GM21825 (cell line): ENCODE measurements around the gene TAF4.
"Not testable (repeated sequence)": the region's sequence is repeated elsewhere in the genome, so short reads cannot be mapped to it uniquely, and the experiment has no call there.

Experiments used
- ATAC-seq: cut with Tn5 transposase; IDR thresholded peaks from one replicate; pipeline ENCODE4 v1.9.1; 2021; ENCODE audit warnings: mild to moderate bottlenecking, moderate library complexity; ENCODE audit not compliant: unreplicated experiment

The TAF4 gene

DNA sequence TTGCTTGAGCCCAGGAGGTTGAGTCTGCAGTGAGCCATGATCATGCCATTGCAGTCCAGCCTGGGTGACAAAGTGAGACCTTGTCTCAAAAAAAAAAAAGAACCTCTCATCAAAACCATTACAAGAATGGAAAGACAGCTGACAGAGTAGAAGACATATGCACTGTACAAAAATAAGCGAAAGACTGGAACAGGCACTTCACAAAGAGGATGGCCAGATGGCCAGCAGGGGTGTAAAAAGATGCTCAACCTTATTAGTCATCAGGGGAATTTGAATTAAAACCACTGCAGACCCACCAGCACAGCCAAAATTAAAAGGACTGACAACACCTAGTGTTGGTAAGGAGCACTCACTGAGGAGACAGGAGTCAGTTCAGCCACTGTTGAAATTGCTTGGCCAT lies 13.5 kb upstream of the TAF4 start:
- no peak for ATAC-seq

DNA sequence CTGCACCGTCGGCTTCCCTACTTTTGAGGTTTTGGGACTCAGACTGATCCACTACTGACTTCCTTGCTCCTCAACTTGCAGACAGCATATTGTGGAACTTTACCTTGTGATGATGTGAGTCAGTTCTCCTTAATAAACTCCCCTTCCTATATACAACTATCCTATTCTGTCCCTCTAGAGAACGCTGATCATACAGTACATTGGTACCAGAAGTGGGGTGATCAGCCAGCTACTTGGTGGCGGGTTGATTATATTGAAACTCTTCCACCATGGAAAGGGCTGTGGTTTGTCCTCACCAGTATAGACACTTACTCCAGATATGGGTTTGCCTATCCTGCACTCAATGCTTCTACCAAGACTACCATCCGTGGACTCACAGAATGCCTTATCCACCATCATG lies 7.6 kb upstream of the TAF4 start:
- no peak for ATAC-seq

DNA sequence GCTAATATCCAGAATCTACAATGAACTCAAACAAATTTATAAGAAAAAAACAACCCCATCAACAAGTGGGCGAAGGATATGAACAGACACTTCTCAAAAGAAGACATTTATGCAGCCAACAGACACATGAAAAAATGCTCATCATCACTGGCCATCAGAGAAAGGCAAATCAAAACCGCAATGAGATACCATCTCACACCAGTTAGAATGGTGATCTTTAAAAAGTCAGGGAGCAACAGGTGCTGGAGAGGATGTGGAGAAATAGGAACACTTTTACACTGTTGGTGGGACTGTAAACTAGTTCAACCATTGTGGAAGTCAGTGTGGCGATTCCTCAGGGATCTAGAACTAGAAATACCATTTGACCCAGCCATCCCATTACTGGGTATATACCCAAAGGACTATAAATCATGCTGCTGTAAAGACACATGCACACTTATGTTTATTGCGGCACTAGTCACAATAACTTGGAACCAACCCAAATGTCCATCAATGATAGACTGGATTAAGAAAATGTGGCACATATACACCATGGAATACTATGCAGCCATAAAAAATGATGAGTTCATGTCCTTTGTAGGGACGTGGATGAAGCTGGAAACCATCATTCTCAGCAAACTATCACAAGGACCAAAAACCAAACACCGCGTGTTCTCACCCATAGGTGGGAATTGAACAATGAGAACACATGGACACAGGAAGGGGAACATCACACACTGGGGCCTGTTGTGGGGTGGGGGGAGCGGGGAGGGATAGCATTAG lies 6.2 kb upstream of the TAF4 start:
- not testable (repeated sequence) for ATAC-seq

DNA sequence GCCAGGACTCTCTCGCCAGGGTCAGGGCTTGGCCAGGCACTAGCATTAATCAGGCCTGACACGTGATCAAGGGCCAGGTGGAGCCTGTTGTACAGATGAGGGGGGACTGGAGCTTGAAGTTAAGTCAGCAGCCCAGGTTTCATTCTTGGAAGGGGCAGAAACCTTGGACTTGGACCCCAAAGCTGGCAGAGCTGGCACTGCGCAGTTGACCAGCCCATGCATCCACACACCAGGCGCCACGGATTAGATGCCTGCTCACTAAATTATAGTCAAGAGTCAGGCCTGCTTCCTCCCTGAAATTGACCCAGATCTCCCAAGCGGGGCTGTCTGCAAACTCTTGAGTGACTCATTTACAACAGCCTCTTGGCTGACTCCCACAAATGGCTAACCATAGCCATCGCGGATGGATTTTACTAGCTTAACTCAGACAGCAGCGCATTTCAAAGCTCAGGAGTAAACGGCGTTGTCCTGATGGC lies 4.1 kb upstream of the TAF4 start:
- ATAC-seq, result no peak

DNA sequence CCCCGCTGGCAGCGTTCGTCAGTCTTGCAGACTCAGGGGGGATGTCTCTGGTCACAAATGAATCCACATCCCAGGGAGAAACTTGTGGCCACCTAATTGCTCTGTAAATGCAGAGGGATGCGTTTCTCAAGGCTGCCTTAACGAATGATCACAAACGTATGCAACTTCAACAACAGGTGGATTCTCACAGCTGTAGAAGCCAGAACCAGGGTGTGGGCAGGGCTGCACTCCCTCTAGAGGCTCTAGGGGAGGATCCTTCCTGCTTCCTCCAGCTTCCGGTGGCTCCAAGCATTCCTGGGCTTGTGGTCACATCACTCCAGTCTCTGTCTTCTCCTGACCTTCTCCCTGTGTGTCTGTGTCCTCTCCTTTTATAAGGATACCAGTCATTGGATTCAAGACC lies 3.3 kb upstream of the TAF4 start:
- no peak for ATAC-seq

DNA sequence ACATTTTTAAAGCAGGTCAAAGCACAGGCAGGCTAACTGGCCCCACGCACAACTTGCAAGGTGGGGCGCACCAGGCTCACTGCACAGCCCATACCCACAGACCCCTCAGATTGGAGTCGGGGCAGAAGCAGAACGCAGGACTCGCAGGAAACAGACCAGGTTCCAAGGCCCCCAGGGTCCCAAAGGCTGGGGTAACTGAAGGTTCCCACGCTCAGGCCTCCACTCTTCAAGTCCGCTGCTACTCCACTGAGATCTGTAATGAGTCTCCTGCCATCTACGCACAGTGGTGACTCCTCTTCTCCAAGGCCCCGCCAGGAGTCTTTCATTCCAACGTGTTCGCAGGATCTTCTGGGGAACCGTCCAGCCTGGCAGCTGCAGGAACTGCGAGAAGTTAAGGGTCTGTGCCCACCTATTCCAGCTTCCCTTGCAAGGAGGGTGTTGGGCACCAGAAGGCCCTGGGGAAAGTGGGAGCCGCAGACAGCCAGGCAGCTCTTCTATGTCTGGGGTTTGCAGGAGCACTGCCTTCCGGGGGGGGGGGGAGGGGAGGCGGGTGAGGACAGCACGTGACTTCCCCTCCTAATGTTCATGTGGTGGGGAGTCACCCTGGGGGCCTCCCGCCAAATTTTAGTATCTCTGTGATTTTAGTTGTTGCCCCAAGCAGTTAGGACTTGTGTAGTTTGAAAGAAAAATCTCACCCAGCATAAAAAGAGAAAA lies 2.0 kb upstream of the TAF4 start:
- ATAC-seq, result no peak

DNA sequence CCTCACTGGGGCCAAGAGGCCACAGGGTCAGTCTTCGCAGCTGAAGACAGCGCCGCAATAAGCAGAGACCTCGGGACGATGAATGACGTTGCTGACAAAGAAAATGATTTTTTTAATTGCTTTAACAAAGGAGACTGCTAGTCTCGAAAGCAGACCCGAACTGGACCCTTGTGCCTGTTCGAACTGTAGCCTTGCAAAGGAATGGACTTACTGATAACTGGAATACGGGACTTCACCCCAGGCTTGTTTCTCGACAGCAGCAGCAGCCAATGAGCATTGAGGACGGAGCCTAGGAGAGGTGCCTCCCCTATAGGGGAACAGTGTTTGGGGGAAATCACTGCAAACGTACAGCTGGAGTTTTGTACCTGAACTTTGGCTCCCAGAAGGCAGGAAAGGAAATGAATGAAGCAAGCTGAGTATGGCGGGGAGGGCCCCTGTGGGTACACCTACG lies 1.3 kb upstream of the TAF4 start:
- no peak for ATAC-seq

DNA sequence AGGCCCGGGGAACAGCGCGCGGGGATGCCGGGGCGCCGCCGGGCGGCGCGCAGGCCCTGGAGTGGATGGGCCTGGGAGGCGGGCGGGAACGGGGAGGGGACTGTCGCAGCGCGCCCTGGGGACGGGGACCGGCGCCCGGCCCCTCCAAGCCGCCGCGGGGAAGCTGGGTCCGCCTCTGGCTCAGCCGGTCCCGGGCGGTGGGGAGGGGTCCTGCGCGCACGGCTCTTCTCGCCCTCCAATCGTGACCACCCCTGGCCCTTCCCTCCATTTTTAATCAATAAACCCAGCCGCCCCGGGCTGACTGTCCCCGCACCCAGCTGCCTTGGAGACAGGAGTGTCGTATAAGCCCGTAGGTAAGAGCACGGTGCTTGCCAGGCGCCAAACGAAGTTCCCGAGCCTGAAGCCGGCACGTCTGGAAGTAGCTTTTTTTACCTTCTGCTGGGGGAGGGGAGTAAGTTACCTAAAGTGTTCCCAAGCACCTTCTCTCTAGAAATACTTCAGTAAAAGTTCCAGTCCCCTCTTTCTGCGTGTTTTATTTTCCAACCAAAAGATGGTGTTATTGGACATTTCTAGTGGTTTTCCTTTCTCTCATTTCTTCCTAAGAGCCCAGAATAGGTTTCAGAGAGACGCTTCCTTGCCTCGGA lies 780 bp upstream of the TAF4 start:
- ATAC-seq, result peak; percentile 30

DNA sequence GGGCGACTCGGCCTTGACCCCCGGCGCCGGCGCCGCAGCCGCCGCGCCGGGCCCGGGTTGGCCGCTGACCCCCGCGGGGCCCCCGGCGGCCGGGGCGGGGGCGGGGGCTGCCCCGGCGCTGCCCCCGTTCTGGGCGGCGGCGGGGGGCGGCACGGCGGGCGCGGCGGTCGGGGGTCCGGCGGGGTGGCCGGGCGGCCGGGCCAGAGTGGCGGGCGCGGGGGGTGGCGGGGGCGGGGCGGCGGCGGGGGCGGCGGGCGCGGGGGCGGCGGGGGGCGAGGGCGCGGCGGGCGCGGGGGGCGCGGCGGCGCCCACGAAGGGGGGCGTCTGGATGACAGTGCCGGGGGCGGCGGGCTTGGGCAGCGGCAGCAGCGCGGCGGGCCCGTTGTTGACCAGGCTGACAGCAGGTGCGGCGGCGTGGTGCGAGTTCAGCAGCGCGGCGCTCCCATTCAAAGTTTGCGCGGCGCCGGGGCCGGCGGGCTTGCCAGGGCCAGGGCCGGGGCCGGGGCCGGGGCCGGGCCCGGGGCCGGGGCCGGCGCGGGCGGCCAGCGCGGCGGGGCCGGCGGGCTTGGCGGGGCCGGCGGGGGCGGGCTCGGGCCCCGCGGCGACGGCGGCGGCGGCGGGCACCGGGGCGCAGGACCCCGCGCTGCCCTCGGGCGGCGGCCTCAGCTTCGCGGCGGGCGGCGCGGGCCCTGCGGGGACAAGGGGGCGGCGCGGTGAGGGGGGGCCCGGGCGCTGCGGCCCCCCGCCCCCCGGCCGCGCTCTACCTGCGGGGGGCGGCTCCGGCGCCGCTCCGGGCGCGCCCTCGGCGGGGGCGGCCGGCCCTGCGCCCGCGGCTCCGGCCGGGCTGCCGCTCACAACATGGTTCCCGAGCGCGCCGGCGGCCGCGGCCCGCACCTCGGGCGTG lies 659 bp downstream of the TAF4 start:
- peak; percentile 24 for ATAC-seq

DNA sequence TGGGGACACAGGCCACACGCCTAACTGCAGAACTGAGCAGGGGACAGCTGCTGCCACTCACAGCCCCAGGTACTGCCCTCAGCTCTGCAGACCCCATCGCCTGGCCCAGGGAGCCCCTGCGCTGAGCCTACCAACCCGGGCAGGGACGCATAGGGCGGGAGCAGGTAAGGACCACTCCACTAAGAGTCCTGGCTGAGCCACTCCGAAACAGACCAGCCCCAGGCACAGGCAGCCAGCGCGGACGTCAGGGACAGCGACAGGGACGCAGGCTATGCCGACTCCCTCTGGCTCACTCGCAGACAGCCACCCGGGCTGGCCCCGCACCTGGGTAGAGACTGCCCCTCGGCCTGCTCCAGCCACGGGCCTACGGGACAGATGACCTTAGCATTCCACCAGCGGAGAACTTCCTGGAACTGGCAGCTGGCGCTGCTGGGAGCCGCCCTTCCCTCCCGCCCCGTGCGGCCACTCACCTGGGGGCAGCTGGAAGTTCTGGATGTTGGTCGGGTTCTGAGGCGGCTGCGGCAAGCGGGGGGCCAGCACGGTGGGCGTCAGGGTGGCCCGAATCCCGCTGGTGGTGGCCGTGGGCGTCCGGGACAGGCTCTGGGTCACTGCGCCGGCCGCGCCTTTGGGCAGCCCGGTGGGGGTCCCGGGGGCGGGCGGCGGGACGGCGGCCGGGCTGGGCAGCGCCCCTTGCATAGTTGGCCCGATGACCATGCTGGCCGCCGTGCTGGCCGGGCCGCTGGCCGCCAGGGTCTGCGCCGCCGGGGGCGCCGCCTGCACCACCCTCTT lies 1.5 kb downstream of the TAF4 start:
- ATAC-seq, result no peak

DNA sequence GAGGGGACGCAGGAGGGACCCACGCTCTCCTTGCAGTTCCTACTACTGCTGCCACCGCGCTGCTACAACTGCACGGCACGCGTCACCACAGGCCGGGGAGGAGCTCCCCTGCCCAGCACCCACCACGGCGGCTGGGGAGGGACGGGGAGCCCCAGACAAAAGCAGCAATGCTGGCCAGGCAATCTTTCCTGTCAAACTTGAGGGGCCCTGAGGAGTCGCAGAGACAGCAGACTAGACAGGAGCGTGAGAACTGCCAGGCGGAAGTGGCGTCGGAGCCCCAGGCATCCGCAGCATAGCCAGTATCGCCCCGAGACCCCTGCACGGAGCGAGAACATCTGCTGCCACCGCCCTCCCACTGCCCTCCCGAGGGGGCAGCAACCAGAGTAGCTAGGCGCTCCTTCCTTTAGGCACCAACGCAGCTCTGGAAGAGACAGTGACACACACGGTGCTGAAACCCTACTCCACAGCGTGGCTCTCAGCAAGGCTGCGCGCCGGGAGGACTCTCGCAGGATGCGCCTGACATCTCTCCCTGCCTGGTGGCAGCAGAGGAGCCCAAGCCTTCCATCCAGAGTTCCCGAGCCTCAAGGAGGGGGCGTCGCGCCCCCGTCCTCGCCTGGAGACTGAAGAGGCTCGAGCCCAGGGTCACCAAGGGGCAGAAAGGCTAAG lies 2.2 kb downstream of the TAF4 start:
- no peak for ATAC-seq

DNA sequence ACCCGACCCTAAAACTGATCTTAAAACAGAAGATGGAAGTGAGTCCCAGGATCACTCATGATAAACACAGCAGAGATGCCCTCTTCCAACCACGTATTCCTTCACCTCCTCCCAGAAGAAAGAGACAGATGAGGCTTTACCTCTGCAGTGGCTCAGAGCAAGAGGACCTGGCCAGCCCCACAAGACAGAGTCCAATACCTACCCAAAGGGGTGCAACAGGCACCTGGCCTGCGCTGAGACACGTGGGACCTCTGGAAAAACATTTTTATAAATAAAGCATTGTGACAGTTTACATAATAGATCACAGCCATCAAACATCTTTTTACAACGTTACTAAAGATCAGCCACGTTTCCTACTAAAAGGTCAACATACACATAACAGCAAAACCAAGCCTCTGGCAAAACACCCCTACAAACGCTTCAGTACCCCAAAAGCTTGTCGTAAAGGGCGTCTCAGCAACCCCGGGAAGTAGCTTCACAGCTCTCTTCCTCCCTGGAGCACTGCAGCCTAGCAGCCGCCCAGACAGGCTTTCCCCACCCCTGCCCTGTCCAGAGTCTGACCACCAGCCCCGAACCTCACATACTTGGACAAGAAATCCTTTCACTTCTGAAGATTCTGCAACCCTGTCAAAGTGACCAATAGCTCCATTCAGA lies 2.9 kb downstream of the TAF4 start:
- no peak for ATAC-seq

DNA sequence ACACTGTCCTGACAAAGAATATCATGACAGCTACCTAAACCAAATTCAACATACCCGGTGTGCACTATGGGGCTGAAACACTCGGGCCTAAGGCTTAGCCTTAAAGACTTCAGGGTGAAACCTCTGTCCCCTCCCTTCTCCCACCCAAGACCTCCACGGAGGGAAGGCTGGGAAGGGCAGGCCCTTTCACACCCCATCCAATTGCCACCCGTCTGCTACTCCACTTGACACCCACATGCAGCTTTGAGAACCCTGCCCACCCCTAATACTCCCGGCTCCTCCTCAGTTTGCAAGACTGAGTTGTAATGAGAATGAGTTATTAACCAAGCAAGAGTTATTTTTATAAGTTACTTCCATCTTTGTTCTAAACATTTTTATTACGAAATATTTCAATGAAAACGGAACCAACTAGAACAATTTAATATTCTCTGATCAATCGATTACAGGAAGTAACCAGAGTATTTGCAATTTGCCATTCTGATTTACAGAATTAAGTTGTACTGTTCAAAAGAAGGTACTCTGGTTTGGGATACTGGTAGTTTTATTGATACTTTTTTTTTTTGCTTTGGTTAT lies 3.7 kb downstream of the TAF4 start:
- no peak for ATAC-seq

DNA sequence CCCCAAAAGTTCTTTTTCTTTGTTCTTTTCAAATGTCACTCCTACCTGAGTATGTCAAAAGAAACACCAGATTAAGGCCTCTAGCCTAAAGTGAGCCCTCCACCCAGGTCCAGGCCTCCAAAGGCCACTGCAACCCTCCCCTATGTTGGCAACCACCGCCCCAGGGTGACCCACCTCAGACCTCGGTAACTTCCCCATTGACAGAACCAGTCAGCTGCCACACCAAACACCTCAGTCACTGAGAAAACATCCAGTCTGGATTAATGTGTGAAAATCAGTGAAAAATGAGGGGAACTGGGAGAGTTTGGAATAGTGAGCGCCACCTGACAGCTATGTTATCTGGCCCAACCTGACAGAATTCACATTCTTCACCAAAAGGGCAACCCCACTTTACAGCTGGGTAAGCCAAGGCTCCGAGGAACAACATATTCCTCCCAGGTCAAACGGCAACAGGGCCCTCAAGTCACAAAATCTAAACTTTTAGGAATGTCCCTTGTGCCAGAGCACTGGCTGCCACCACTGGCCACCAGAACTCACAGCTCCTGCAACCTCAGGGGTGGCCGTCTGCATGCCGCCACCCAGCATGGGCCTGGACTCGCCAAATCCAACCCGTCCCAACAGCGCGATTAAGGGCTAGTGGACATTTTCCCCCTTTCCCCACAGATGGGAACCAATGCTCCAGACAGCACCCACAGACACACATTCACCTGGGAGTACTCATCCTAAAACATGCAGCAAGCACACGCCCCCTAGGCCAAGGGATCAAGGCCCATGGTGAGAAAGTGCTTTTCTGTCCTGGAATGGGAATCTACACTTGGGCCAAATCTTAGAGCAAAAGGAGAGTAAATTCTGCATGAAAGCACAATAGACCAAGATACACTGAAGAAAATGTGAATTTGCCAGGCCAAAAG lies 4.8 kb downstream of the TAF4 start:
- no peak for ATAC-seq

DNA sequence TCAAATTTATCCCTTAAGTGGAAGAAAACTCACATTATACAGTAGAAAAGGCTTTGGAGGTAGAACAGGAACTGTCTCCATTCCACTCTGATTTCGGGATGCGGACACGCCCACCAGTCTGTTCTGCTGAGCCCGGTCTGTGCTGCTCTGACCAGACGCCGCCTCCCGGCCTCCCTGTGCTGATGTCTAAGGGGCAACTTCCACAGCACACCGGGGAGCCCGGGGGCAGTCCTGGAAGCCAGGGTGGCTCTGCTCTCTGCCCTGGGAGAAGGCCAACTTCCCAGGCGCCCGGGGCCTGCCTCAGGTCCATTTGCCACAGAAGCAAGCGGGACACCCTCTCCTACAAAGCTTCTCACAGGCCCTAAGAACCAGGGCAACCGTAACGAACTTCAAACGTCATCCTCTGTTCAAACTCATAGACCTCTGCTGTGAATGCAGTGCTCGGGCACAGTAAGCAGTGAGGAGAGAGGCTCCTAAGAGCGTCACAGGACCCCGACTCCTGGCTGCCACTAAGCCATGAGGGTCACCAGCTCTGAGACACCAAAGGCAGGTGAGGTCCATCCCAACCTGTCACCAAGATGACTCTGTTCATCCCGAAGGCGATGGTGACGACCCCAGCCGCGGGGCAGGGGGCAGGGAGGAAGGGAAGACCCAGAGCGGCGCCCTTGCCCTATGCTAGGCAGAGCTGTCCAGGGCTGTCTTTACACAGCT lies 5.6 kb downstream of the TAF4 start:
- ATAC-seq, result no peak

DNA sequence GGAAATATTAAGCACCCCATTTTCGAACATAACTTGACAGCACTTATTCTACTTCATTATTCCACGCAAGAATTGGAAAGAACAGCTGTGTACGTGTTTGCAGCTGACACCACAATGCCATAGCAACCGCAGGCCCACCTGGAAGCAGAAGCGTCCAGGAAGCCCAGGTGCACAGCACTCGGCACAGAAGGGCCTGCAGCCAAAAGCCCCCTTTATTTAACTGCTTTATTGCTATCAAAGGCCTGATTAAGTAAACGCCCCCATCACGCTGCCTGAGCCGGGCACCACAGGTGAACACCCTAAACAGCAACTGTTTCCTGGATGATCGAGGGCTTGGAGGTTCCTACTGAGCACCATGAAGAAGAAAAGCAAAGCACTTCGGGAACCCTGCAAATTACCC lies 6.3 kb downstream of the TAF4 start:
- no peak for ATAC-seq

DNA sequence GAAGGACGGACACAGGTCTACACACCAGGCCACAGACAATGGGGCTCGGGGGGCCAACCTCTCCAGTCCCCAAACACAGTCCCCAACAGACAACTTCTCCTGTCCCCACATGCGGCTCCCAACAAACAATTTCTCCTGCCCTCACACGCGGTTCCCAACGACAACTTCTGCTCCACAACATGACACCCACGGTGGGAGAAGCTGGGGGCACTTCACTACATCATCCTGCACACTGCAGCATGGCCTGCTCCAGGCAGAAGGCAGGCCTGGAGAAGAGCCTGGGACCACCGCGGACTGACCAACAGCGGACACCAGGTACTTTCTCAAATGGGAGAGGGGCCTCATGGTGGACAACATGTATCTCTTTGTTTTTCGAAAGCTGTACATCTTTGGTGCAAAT lies 6.7 kb downstream of the TAF4 start:
- ATAC-seq, result no peak
